GM21390 (cell line): ENCODE data around the gene TCF12.

Experiments used
- ATAC-seq: cut with Tn5 transposase; IDR thresholded peaks from one replicate; pipeline ENCODE4 v1.9.1; 2021; ENCODE audit not compliant: unreplicated experiment

Gene TCF12

DNA sequence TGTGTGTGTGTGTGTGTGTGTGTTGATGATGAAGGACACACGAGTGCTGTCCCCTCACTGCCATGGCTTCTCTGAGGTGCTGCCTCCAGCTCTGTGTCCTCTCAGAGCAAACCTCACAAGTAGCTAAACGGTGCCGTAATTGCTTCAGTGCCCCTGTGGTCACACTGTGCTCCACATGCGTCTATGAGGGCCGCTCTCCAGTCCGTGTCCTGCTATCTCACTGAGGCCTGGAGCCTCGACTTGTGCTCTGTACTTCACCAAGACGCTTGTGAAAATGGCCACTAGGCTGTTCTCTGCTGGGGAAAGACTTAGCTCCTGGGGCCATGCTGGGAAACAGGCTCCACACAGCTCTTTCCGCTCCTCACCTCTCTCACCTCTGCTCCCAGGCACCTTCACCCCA, 392.4 kb downstream of the TCF12 start:
- no peak for ATAC-seq

GRCh38 chr15:57312006-57312317, 393.5 kb downstream of the TCF12 start:
- ATAC-seq, result no peak

GRCh38 chr15:57312318-57313133, 394.1 kb downstream of the TCF12 start:
- no peak for ATAC-seq

GRCh38 chr15:57313134-57313483, 394.7 kb downstream of the TCF12 start:
- no peak for ATAC-seq

- ATAC-seq, result no peak
These were observed 395.8 kb downstream of the TCF12 start for GRCh38 chr15:57314221-57314620.

- ATAC-seq, result no peak
These were observed 398.0 kb downstream of the TCF12 start for GRCh38 chr15:57316451-57316850.

GRCh38 chr15:57319226-57319918, 400.9 kb downstream of the TCF12 start:
- ATAC-seq, result no peak

DNA sequence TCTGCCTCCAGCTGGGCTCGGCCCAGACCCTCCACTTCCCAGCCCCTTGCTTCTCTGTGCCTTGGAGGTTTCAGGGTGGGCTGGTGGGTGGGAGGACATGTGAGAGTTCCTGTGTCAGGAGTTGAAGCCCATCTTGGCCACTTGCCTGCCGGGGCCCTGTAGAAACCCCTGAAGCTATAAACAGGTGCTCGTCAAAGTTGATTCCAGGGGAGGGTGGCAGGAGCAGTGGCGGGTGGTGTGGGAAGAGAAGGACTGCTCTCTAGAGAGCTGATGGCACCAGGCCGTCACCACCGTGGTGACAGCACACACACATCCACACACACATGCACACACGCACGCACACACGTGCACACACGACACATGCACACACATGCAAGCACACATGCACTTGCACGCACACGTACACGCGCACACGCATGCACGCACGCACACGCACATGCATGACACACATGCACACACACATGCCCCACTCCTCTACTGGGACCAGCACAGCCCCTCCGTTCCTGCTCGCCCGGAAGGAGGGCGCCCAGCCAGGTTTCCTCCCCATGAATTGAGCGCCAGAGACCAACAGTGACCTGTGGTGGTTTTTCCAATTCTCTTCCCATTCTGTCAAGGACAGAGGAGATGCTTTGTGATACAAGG, 401.6 kb downstream of the TCF12 start:
- ATAC-seq, result no peak

DNA sequence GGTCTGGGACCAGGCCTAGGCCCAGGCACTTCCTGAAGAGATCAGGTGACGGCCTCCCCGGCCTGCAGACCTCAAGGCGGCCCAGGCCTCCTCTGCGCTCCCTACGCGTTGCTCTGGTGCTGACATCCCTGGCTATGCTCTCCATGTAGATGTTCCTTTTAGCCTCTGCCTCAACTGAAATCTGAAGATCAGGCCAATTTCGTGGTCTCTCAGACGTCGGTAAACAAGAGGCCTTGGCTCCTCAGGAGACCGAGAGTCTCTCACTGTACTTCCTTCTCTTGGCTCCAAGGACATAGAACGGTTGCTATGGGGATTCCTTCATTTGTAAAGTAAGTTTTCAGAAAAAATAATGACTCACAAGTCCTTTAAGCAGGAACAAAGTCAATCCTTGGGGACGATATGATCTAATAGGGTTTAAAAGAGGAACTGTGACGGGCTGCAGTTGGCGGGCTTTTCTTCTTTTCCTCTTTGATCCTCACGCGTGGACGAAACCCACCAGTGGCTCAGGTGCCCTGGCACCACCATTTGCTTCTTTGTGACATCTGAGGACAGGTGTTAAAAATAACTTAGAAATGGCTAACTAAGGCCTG, 402.3 kb downstream of the TCF12 start:
- no peak for ATAC-seq

DNA sequence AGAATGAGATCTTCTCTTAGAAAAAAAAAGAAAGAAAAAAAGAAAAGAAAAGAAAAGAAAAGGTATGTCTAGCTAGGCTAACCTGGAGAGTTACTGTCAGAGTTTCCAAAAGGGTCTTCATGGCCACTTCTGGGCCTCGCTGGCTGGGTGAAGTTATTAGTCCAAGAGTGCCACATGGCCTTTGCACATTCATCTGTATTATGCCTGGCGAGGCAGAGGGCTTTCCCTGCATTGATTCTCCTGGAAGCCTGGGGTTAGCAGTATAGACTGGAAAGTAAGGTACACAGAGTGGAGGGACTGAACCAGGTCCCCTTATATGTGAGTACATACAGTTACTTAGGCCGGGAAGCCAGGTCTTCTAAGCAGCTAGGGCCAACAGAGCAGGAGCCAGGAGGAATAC, 403.0 kb downstream of the TCF12 start:
- no peak for ATAC-seq

- ATAC-seq, result no peak
These were observed 403.6 kb downstream of the TCF12 start for GRCh38 chr15:57321973-57322601.

DNA sequence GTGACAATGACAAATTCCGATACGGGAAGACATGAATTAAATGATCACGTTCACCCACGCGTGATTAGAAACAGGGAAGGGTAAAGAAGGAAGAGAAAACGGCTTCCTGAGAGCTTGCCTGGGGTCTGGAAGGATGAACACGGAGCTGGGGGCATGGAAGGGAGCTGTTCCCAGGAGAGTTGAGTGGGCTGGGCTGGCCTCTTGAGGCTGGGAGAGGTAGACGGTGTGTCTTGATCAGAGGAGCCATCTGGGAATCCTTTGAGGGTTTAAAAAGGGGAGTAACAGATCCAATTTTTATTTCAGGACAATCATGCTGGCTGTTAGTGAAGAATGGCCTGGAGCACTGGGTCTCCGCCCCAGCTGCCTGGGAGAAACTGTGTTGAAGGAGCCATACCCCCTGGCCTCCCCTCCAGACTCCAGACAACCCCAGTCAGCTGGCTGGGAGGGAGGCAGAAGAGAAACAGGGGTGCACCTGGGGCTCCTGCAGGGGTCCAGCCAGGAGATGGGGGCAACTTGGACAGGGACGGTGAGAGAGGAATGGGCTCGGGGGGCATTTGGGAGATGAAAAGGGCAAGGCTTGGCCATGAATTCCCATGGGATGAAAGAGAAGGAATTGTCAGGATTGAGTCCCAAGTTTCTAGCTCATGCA, 404.3 kb downstream of the TCF12 start:
- ATAC-seq, result no peak

- ATAC-seq, result no peak
These were observed 404.9 kb downstream of the TCF12 start for GRCh38 chr15:57323299-57323805.

DNA sequence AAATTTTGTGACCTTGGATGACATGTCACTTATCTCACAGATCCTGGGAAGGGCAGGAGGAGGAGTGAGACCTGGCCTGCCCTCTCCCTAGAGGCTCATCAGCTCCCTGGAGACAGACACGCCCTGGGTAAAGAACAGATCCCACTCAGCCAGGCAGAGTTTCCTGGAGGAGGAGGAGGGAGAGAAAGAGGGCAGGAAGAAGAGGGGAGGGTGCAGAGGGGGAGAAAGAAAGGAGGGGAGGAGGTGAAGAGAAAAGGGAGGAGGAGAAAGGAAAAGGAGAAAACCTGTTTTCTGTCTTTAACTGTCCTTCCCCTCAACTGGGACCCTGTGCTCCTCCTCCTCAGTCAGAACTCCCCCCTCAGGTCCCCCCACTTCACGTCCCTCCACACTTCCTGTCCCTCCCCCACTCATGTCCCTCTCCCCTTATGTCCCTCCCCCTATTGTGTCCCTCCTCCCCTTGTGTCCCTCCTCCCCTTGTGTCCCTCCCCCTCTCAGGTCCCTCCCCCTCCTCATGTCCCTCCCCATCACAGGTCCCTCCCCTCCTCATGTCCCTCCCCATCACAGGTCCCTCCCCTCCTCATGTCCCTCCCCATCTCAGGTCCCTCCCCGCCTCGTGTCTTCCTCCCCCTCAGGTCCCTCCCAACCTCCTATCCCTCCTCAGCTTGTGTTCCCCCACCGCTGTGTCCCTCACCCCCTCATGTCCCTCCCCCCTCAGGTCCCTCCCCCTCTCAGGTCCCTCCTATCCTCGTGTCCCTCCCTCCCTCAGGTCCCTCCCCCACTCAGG, 405.6 kb downstream of the TCF12 start:
- ATAC-seq, result no peak

GRCh38 chr15:57324590-57324890, 406.1 kb downstream of the TCF12 start:
- ATAC-seq, result no peak

- ATAC-seq, result no peak
These were observed 406.7 kb downstream of the TCF12 start for GRCh38 chr15:57324944-57325679.

GRCh38 chr15:57326196-57326595, 407.8 kb downstream of the TCF12 start:
- no peak for ATAC-seq

DNA sequence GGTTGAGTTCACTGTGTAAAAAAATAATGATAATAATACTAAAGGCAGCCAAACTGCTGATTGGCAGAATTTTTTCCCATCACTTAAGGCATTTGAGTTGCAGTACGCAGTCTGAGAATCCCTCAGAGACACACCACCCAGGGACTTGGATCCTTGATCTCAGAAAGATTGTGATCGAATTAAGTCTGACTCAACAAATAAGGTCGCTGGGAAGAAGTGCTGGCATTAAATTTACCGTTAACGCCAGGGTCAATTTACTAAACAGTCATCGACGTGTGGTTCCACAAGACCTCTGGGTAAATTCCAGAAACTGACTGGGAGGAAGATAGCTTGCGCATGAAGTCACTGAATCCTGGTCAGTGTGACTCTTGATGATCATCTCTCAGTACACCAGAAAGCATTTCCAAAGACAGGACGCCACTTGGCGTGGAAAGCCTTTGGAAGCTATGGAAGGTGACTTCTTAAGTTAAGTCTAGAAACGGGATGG, 409.6 kb downstream of the TCF12 start:
- ATAC-seq, result no peak

- no peak for ATAC-seq
These were observed 410.0 kb downstream of the TCF12 start for GRCh38 chr15:57328479-57328878.
